Breast epithelium (tissue), 3 donors: ENCODE data around the gene ENOX1.

ENCODE experiments used
- CTCF ChIP-seq, 3 donors: fragments of 450-650 bp; IDR thresholded peaks; one replicate each; pipeline ENCODE4 v1.5.1; 2016 to 2017; ENCODE audit warnings: antibody characterized with exemption in 3 of 3, mild to moderate bottlenecking in 3 of 3, moderate library complexity in 3 of 3
- POLR2AphosphoS5 ChIP-seq, 3 donors: sonication (generic); formaldehyde crosslinking; IDR thresholded peaks; one replicate each; pipeline ENCODE4 v1.6.1; 2017; ENCODE audit warnings: antibody characterized with exemption in 3 of 3

GRCh38 chr13:43518833-43519232, 267.9 kb downstream of the ENOX1 start:
- no peak for TF ChIP-seq CTCF (IDR thresholded peaks at IDR 0.05)
- TF ChIP-seq POLR2AphosphoS5 (IDR thresholded peaks at IDR 0.05): no peak
